GM12864 (cell line): Measurements from ENCODE around the gene VIP.

Source experiments
- DNase-seq: peaks from one replicate; pipeline ENCODE4 v3.0.0-alpha.2; 2011; ENCODE audit warnings: low read depth
- H3K4me3 ChIP-seq: 2 replicates; pipeline ENCODE4 v1.5.1; 2011; ENCODE audit warnings: mild to moderate bottlenecking, low read depth, low read length, control low read depth
- TF ChIP-seq, protein P1 (sequence below): IDR thresholded peaks from 2 replicates; pipeline ENCODE4 v1.5.1; 2011; ENCODE audit warnings: low read depth, mild to moderate bottlenecking, moderate library complexity, low read length, control low read depth, inconsistent platforms; ENCODE audit errors: missing control alignments

VIP gene

GRCh38 chr6:152775428-152775827, 24.8 kb downstream of the VIP start:
- no peak for DNase-seq
- TF ChIP-seq, protein P1, sequence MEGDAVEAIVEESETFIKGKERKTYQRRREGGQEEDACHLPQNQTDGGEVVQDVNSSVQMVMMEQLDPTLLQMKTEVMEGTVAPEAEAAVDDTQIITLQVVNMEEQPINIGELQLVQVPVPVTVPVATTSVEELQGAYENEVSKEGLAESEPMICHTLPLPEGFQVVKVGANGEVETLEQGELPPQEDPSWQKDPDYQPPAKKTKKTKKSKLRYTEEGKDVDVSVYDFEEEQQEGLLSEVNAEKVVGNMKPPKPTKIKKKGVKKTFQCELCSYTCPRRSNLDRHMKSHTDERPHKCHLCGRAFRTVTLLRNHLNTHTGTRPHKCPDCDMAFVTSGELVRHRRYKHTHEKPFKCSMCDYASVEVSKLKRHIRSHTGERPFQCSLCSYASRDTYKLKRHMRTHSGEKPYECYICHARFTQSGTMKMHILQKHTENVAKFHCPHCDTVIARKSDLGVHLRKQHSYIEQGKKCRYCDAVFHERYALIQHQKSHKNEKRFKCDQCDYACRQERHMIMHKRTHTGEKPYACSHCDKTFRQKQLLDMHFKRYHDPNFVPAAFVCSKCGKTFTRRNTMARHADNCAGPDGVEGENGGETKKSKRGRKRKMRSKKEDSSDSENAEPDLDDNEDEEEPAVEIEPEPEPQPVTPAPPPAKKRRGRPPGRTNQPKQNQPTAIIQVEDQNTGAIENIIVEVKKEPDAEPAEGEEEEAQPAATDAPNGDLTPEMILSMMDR, result no peak
- no peak overlapping the region for H3K4me3 ChIP-seq

GRCh38 chr6:152776833-152777232, 26.2 kb downstream of the VIP start:
- DNase-seq, result no peak
- TF ChIP-seq, protein P1, result no peak
- no peak overlapping the region for H3K4me3 ChIP-seq

GRCh38 chr6:152783217-152783878, 32.8 kb downstream of the VIP start:
- TF ChIP-seq, protein P1, result no peak
- DNase-seq, result no peak
- H3K4me3 ChIP-seq, result no peak overlapping the region

DNA sequence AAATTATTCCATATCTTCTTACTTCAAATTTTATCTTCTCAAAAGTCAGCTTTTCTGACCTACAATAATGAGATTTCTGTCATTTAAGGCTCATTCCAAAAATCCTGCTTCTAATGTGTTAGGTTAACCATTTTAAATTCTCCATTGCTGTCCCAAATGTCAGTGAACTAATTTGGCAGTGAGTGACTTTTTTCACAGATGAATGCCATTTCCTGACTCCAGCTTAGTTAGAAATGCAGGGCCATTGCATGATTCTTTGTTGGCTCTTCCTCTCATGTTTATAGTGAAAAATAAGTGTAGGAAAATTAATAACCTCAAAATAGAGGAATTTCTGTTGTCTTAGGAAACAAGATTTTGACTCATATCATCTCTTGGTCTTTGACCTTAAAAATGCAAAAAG, 44.1 kb downstream of the VIP start:
- TF ChIP-seq, protein P1, result no peak
- DNase-seq, result no peak
- H3K4me3 ChIP-seq, result no peak overlapping the region

- no peak for DNase-seq
- no peak overlapping the region for H3K4me3 ChIP-seq
- TF ChIP-seq, protein P1, result no peak
Measured at GRCh38 chr6:152804150-152804549, 53.6 kb downstream of the VIP start.
